ENCODE data around the gene HNRNPLL. TPM values are rescaled to one million over a fixed set of nuclear protein-coding genes. Genes with fewer than 3 reads are reported as not detected.

HNRNPLL gene
- total RNA-seq, 1 experiment from 2014 or later = 43.2 TPM

- Histone ChIP-seq H3K36me3 (ENCODE audit: control insufficient read depth in 1 of 2, insufficient read depth in 2 of 2, low read length in 2 of 2) (no peaks in the 10 kb centered on the region), H3K4me2 (ENCODE audit: low read length) (no peak overlapping the region), H3K4me3 (replicated peaks in 1 of 2; ENCODE audit: low read depth in 1 of 2, low read length in 2 of 2) (no peak overlapping the region), H2AFZ (ENCODE audit: low read depth, low read length, poor library complexity, severe bottlenecking) (no peak overlapping the region), H3K4me1 (ENCODE audit: control insufficient read depth in 1 of 2, insufficient read depth in 2 of 2, low read length in 2 of 2) (peaks cover 2 to 8% of the 10 kb centered on the region in 2 experiments; a peak in 3 of 4 replicates), H3K9me3 (ENCODE audit: control insufficient read depth in 1 of 2, insufficient read depth in 1 of 2, low read depth in 1 of 2, low read length in 2 of 2) (no peaks in the 10 kb centered on the region), H3K9me2 (ENCODE audit: insufficient read depth) (no peaks in the 10 kb centered on the region), H3K79me2 (ENCODE audit: insufficient read depth, low read length) (no peaks in the 10 kb centered on the region), H3K9ac (ENCODE audit: low read length) (no peak overlapping the region), H3K27ac (ENCODE audit: low read depth, low read length) (no peak overlapping the region), H3K27me3 (ENCODE audit: insufficient read depth, low read length) (no peaks in the 10 kb centered on the region), H4K20me1 (ENCODE audit: insufficient read depth) (no peaks in the 10 kb centered on the region)
- DNase-seq (ENCODE audit: low read depth, low spot score) (no peak), ATAC-seq (no peak)
- TF ChIP-seq SRF (IDR thresholded peaks at IDR 0.05; ENCODE audit: low read depth) = no peak
- no peak for TF ChIP-seq RAD21 (IDR thresholded peaks at IDR 0.05; ENCODE audit: low read depth)
- no peak for TF ChIP-seq SP1 (IDR thresholded peaks at IDR 0.05; ENCODE audit: low read depth)
- TF ChIP-seq SIN3A (IDR thresholded peaks at IDR 0.05; ENCODE audit: low read depth) = no peak
- no peak for TF ChIP-seq EZH2 (IDR thresholded peaks at IDR 0.05)
- TF ChIP-seq MAX (IDR thresholded peaks at IDR 0.05) = no peak
- no peak for TF ChIP-seq FOSL1 (IDR thresholded peaks at IDR 0.05; ENCODE audit: low read depth)
- TF ChIP-seq TCF7L2 (IDR thresholded peaks at IDR 0.05; ENCODE audit: borderline replicate concordance, extremely low read depth, insufficient read depth, insufficient read length) = no peak
- TF ChIP-seq POLR2A (IDR thresholded peaks at IDR 0.05; ENCODE audit: borderline replicate concordance, extremely low read depth, insufficient read depth, insufficient read length) = no peak
- no peak for TF ChIP-seq REST (IDR thresholded peaks at IDR 0.05; ENCODE audit: low read depth)
- no peak for TF ChIP-seq ZNF274 (IDR thresholded peaks at IDR 0.05; ENCODE audit: low read depth, low read length)
- TF ChIP-seq ZFX (IDR thresholded peaks at IDR 0.05) = no peak
- TF ChIP-seq EZH2phosphoT487 (IDR thresholded peaks at IDR 0.05; ENCODE audit: borderline replicate concordance) = no peak
- no peak for TF ChIP-seq CTCF (IDR thresholded peaks at IDR 0.05 in 2 of 3, conservative IDR thresholded peaks at IDR 0.05 in 1 of 3; ENCODE audit: borderline replicate concordance in 1 of 3, insufficient read depth in 1 of 3, low read depth in 2 of 3, low read length in 2 of 3)
- TF ChIP-seq JUND (IDR thresholded peaks at IDR 0.05) = no peak
- TF ChIP-seq CEBPB (IDR thresholded peaks at IDR 0.05; ENCODE audit: low read depth) = no peak
- no peak for TF ChIP-seq EGR1 (IDR thresholded peaks at IDR 0.05; ENCODE audit: low read depth)
- POLR2A ChIA-PET = interaction anchor here (1.5 kb wide), 1 partner anchor 229 kb away, joined by 5 read pairs; the partner anchor contains the start of gene SRSF7
- RAD21 ChIA-PET (ENCODE audit: low non-redundant PET in 1 of 2, low total read pairs in 2 of 2, uncharacterized antibody in 2 of 2, unreplicated experiment in 2 of 2) = no interaction called here
- intact Hi-C loops (cut with micrococcal nuclease) = no loop called here
- CTCF ChIA-PET = interaction anchor here (2.0 kb wide), 1 partner anchor 14 kb away, joined by 5 read pairs; no protein-coding TSS in a partner anchor
- BruUV-seq (replicated peaks) = no TSS peak
Observed at GRCh38 chr2:38522754-38523349, 79.9 kb downstream of the HNRNPLL start.
